HCT116 (cell line): ENCODE results near the gene FIBCD1. TPM values are rescaled to one million over a fixed set of nuclear protein-coding genes. Genes with fewer than 3 reads are reported as not detected.
"Not testable (repeated sequence)": the region's sequence is repeated elsewhere in the genome, so short reads cannot be mapped to it uniquely, and the experiment has no call there.

ENCODE experiments used
- ATAC-seq: fragments of 200-7000 bp; cut with Tn5 transposase; 2 replicates; pipeline ENCODE4 v1.9.1; 2020; ENCODE audit warnings: mild to moderate bottlenecking, moderate library complexity
- BruUV-seq: library from RNA; stranded (reverse); fragments of 400-500 nt; replicated peaks from 2 replicates; lab custom pipeline; 2021; lab: Mats Ljungman, UMichigan
- CTCF ChIA-PET: fragments of 300-600 bp; sonication (Branson Sonifier 250); formaldehyde crosslinking; loops from one replicate; lab custom pipeline; 2021; ENCODE audit warnings: antibody characterized with exemption; lab: Charles Lee
- POLR2A ChIA-PET: fragments of 300-600, 350-600 bp; sonication (Branson Sonifier 250); formaldehyde crosslinking; loops from one replicate; lab custom pipeline; 2021; ENCODE audit warnings: antibody characterized with exemption; lab: Charles Lee
- RAD21 ChIA-PET, 2 experiments: fragments of 300-600 bp; sonication (Branson Sonifier 250); formaldehyde crosslinking; loops; one replicate each; lab custom pipeline; 2023; ENCODE audit warnings: low total read pairs in 2 of 2; ENCODE audit not compliant: uncharacterized antibody in 2 of 2, unreplicated experiment in 2 of 2, low non-redundant PET in 1 of 2; lab: Charles Lee
- DNase-seq: peaks from one replicate; pipeline ENCODE4 v3.0.0-alpha.2; 2010; ENCODE audit warnings: low read depth, low spot score
- H2AFZ ChIP-seq: fragments of 200-600 bp; shearing (Covaris generic), sonication (generic); 2 replicates; pipeline ENCODE4 v1.6.1; 2017; ENCODE audit warnings: low read depth, mixed run types, mixed read lengths, antibody characterized with exemption, low read length; ENCODE audit not compliant: poor library complexity, severe bottlenecking
- H3K27ac ChIP-seq: 2 replicates; pipeline ENCODE4 v1.5.1; 2012; ENCODE audit warnings: low read depth, low read length
- H3K27me3 ChIP-seq: fragments of 200-600 bp; sonication (generic); 2 replicates; pipeline ENCODE4 v1.6.1; 2016; ENCODE audit warnings: mixed run types, low read length, mixed read lengths; ENCODE audit not compliant: insufficient read depth
- H3K36me3 ChIP-seq, 2 experiments: fragments of 200-500 bp in 1 of 2; fragments of 200-600 bp in 1 of 2; sonication (Bioruptor generic) in 1 of 2; sonication (generic) in 1 of 2; 2 replicates each; pipeline versions ENCODE4 v1.5.1 to v1.6.1; 2014 to 2016; ENCODE audit warnings: low read length in 2 of 2, inconsistent platforms in 1 of 2, mixed read lengths in 1 of 2, mixed run types in 1 of 2; ENCODE audit not compliant: insufficient read depth in 2 of 2, control insufficient read depth in 1 of 2
- H3K4me1 ChIP-seq, 2 experiments: fragments of 200-600 bp in 1 of 2; sonication (generic) in 1 of 2; 2 replicates each; pipeline versions ENCODE4 v1.5.1 to v1.6.1; 2012 to 2017; ENCODE audit warnings: low read length in 2 of 2, inconsistent platforms in 1 of 2, mild to moderate bottlenecking in 1 of 2, mixed read lengths in 1 of 2, mixed run types in 1 of 2, moderate library complexity in 1 of 2; ENCODE audit not compliant: insufficient read depth in 2 of 2, control insufficient read depth in 1 of 2
- H3K4me2 ChIP-seq: fragments of 200-600 bp; sonication (generic); 2 replicates; pipeline ENCODE4 v1.6.1; 2017; ENCODE audit warnings: mixed run types, low read length, mixed read lengths
- H3K4me3 ChIP-seq, 2 experiments: fragments of 200-600 bp in 1 of 2; sonication (generic) in 1 of 2; replicated peaks in 1 of 2; 2 replicates each; pipeline ENCODE4 v1.5.1; 2011 to 2016; ENCODE audit warnings: low read length in 2 of 2, control low read depth in 1 of 2, low read depth in 1 of 2, mild to moderate bottlenecking in 1 of 2, mixed read lengths in 1 of 2, mixed run types in 1 of 2
- H3K79me2 ChIP-seq: fragments of 200-600 bp; sonication (generic); 2 replicates; pipeline ENCODE4 v1.6.1; 2017; ENCODE audit warnings: mild to moderate bottlenecking, mixed run types, low read length, moderate library complexity, mixed read lengths; ENCODE audit not compliant: insufficient read depth
- H3K9ac ChIP-seq: fragments of 200-600 bp; sonication (generic); 2 replicates; pipeline ENCODE4 v1.6.1; 2016; ENCODE audit warnings: low read length, mixed read lengths
- H3K9me2 ChIP-seq: fragments of 200-600 bp; sonication (generic), shearing (Covaris generic); 2 replicates; pipeline ENCODE4 v1.6.1; 2017; ENCODE audit warnings: mixed run types, mild to moderate bottlenecking, moderate library complexity; ENCODE audit not compliant: insufficient read depth
- H3K9me3 ChIP-seq, 2 experiments: fragments of 200-500 bp in 1 of 2; fragments of 200-600 bp in 1 of 2; sonication (Bioruptor generic) in 1 of 2; sonication (generic) in 1 of 2; 2 replicates each; pipeline ENCODE4 v1.6.1; 2014 to 2017; ENCODE audit warnings: low read length in 2 of 2, mixed read lengths in 2 of 2, inconsistent platforms in 1 of 2, low read depth in 1 of 2, mild to moderate bottlenecking in 1 of 2, mixed run types in 1 of 2, moderate library complexity in 1 of 2; ENCODE audit not compliant: control insufficient read depth in 1 of 2, insufficient read depth in 1 of 2
- H4K20me1 ChIP-seq: fragments of 200-600 bp; sonication (generic), shearing (Covaris generic); 2 replicates; pipeline ENCODE4 v1.6.1; 2017; ENCODE audit warnings: mixed run types, mild to moderate bottlenecking, moderate library complexity; ENCODE audit not compliant: insufficient read depth
- EGR1 ChIP-seq: IDR thresholded peaks from 2 replicates; pipeline ENCODE4 v1.6.1; 2012; ENCODE audit warnings: low read depth
- ELF1 ChIP-seq: IDR thresholded peaks from 2 replicates; pipeline ENCODE4 v1.6.1; 2012; ENCODE audit warnings: low read depth, borderline replicate concordance
- EZH2 ChIP-seq: fragments of 200-600 bp; sonication (generic); IDR thresholded peaks from 2 replicates; pipeline ENCODE4 v1.6.1; 2017; ENCODE audit warnings: antibody characterized with exemption, mixed run types
- JUND ChIP-seq: IDR thresholded peaks from 2 replicates; pipeline ENCODE4 v1.6.1; 2012
- RAD21 ChIP-seq: IDR thresholded peaks from 2 replicates; pipeline ENCODE4 v1.6.1; 2012; ENCODE audit warnings: low read depth, mild to moderate bottlenecking
- SIN3A ChIP-seq: IDR thresholded peaks from 2 replicates; pipeline ENCODE4 v1.6.1; 2012; ENCODE audit warnings: low read depth
- TCF7L2 ChIP-seq: IDR thresholded peaks from 2 replicates; pipeline ENCODE4 v1.7.0; 2011; ENCODE audit warnings: borderline replicate concordance, inconsistent platforms; ENCODE audit not compliant: insufficient read depth, insufficient read length; ENCODE audit errors: extremely low read depth
- YY1 ChIP-seq: IDR thresholded peaks from 2 replicates; pipeline ENCODE4 v1.6.1; 2011; ENCODE audit warnings: low read length, low read depth, moderate library complexity, mild to moderate bottlenecking; ENCODE audit not compliant: insufficient replicate concordance; ENCODE audit errors: extremely low read depth
- intact Hi-C: fragments of 100-400 bp; cut with micrococcal nuclease; formaldehyde crosslinking; loops from 2 replicates; pipeline ENCODE4 v1.10.0; 2022
- total RNA-seq: library from RNA; stranded (reverse); gene quantifications from one replicate; pipeline ENCODE4 v1.2.1, GENCODE V29; 2021; ENCODE audit not compliant: unreplicated experiment
- TF ChIP-seq, protein P1 (sequence below), 3 experiments: fragments of 200-600 bp in 1 of 3; sonication (generic) in 1 of 3; IDR thresholded peaks in 2 of 3; conservative IDR thresholded peaks in 1 of 3; 2 replicates each; pipeline ENCODE4 v1.5.1; 2012 to 2017; ENCODE audit warnings: low read depth in 2 of 3, low read length in 2 of 3, antibody characterized with exemption in 1 of 3, borderline replicate concordance in 1 of 3, control low read depth in 1 of 3, mild to moderate bottlenecking in 1 of 3, mixed read lengths in 1 of 3, mixed run types in 1 of 3, moderate library complexity in 1 of 3; ENCODE audit not compliant: insufficient read depth in 1 of 3
- TF ChIP-seq, protein P2 (sequence below): IDR thresholded peaks from 2 replicates; pipeline ENCODE4 v1.6.1; 2012
- TF ChIP-seq, protein P3 (sequence below): IDR thresholded peaks from 2 replicates; pipeline ENCODE4 v1.6.1; 2011; ENCODE audit warnings: mild to moderate bottlenecking, low read length, moderate library complexity; ENCODE audit not compliant: insufficient replicate concordance; ENCODE audit errors: extremely low read depth

The FIBCD1 gene
- total RNA-seq, 1 experiment from 2014 or later, result 26.1 TPM

DNA sequence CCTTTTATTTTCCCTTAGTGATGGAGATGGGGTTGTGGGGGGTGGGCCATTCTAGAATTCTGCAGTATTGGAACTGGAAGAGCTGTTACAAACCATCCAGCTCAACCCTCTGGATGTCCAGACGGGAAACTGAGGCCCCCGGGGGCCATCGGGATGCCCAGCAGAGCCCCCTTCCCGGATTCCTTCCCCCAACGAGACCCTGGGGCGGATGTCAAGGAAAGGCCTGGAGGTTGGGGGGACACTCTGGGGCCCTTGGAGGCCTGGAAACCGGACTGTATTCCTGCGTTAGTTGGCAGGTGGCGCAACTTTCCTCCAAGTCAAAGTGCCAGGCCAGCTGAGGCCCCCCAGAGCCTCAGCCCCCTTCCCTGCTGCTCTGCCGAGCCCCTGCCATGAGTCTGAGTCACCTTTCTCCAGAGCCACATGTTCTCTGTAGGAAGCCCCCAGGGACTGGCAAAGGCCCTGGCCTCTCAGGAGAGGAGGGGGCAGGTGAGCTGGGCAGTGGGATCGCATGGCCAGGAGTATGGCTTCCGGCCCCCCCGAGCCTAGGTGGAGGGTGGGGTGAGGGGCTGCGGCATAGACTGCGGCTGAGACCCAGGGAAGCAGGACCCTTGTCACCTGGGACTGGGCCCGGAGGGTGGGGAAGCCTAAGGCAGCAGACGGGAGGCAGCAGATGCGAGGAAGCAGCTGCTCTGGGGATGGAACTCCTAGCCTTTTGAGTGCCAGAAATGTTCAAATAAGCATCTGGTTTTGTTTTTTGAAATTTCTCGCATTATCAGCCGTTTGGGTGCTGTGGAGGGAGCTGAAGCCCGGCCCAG lies 17.8 kb upstream of the FIBCD1 start (continued):
- TF ChIP-seq RAD21, result no peak

DNA sequence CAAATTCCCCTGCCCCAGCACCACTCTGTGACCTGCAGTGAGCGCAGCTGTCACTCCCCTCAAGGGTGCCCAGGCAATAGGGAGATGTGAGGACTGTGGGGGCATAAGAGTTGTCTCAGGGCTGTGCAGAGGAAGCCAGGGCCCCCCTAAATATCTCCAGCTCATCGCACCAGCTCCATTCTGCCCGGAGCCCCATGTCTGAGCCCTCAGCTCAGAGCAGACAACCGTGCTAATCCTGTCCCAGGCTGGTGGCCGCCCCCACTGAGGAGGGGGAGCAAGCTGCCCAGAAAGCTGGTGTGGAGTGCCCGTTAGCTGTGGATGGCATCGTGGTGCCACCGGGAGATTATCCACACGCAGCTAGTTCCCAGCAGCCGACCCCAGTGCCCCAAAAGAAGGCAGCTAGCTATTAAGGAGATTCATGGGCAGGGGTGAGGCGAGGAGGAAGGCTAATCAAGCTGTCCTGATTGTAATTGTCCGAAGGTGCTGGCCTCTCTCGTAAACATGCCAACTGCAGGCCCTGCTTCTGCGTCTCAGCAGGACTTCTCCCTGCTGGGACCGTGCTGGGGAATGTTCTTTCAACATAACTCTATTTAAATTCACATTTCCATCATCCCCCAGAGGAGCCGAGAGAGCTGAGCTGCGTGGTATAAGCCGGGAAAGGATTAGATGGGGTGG lies 17.0 kb upstream of the FIBCD1 start:
- H3K27me3 ChIP-seq, result peaks cover 5% of the 10 kb centered on the region; the same call in 1 of the 2 replicates
- H2AFZ ChIP-seq, result no peak overlapping the region
- RAD21 ChIA-PET, result no interaction called here
- H3K9ac ChIP-seq, result no peak overlapping the region
- no peaks in the 10 kb centered on the region for H4K20me1 ChIP-seq
- no peak overlapping the region for H3K4me2 ChIP-seq
- H3K27ac ChIP-seq, result no peak overlapping the region
- no peaks in the 10 kb centered on the region for H3K4me1 ChIP-seq
- no peak for DNase-seq
- POLR2A ChIA-PET, result no interaction called here
- no peaks in the 10 kb centered on the region for H3K79me2 ChIP-seq
- no peak for ATAC-seq
- intact Hi-C loops, result no loop called here
- H3K9me3 ChIP-seq, result peaks cover 0 to 5% of the 10 kb centered on the region in 2 experiments; a peak in 1 of 4 replicates
- TF ChIP-seq JUND (no peak), YY1 (no peak), TCF7L2 (no peak), ELF1 (no peak), EZH2 (no peak), EGR1 (no peak), SIN3A (no peak)
- TF ChIP-seq, protein P1, sequence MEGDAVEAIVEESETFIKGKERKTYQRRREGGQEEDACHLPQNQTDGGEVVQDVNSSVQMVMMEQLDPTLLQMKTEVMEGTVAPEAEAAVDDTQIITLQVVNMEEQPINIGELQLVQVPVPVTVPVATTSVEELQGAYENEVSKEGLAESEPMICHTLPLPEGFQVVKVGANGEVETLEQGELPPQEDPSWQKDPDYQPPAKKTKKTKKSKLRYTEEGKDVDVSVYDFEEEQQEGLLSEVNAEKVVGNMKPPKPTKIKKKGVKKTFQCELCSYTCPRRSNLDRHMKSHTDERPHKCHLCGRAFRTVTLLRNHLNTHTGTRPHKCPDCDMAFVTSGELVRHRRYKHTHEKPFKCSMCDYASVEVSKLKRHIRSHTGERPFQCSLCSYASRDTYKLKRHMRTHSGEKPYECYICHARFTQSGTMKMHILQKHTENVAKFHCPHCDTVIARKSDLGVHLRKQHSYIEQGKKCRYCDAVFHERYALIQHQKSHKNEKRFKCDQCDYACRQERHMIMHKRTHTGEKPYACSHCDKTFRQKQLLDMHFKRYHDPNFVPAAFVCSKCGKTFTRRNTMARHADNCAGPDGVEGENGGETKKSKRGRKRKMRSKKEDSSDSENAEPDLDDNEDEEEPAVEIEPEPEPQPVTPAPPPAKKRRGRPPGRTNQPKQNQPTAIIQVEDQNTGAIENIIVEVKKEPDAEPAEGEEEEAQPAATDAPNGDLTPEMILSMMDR (IDR thresholded peaks at IDR 0.05 in 2 of 3, conservative IDR thresholded peaks at IDR 0.05 in 1 of 3; ENCODE audit: borderline replicate concordance in 1 of 3, insufficient read depth in 1 of 3, low read depth in 2 of 3, low read length in 2 of 3), result no peak
- TF ChIP-seq, protein P2, sequence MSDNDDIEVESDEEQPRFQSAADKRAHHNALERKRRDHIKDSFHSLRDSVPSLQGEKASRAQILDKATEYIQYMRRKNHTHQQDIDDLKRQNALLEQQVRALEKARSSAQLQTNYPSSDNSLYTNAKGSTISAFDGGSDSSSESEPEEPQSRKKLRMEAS, result no peak
- TF ChIP-seq, protein P3, sequence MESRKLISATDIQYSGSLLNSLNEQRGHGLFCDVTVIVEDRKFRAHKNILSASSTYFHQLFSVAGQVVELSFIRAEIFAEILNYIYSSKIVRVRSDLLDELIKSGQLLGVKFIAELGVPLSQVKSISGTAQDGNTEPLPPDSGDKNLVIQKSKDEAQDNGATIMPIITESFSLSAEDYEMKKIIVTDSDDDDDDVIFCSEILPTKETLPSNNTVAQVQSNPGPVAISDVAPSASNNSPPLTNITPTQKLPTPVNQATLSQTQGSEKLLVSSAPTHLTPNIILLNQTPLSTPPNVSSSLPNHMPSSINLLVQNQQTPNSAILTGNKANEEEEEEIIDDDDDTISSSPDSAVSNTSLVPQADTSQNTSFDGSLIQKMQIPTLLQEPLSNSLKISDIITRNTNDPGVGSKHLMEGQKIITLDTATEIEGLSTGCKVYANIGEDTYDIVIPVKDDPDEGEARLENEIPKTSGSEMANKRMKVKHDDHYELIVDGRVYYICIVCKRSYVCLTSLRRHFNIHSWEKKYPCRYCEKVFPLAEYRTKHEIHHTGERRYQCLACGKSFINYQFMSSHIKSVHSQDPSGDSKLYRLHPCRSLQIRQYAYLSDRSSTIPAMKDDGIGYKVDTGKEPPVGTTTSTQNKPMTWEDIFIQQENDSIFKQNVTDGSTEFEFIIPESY, result no peak
- H3K9me2 ChIP-seq, result no peaks in the 10 kb centered on the region
- CTCF ChIA-PET, result no interaction called here
- BruUV-seq, result no TSS peak
- H3K36me3 ChIP-seq, result no peaks in the 10 kb centered on the region
- no peak overlapping the region for H3K4me3 ChIP-seq

DNA sequence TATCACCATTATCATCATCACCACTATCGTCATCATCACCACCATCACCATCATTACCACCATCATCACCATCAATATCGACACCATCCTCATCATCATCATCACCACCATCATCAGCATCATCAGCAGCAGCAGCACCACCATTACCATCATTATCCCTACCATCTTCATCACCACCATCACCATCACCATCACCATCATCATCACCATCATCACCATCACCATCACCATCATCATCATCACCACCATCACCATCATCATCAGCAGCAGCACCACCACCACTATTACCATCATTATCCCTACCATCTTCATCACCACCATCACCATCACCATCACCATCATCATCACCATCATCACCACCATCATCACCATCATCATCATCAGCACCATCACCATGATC lies 15.9 kb upstream of the FIBCD1 start:
- H3K9me3 ChIP-seq, H3K4me1 ChIP-seq, H2AFZ ChIP-seq, H3K4me3 ChIP-seq, H3K27me3 ChIP-seq, POLR2A ChIA-PET, H3K27ac ChIP-seq, H3K4me2 ChIP-seq, CTCF ChIA-PET, H3K9me2 ChIP-seq, ATAC-seq, H3K9ac ChIP-seq, H4K20me1 ChIP-seq, intact Hi-C loops, DNase-seq, H3K36me3 ChIP-seq, H3K79me2 ChIP-seq, RAD21 ChIA-PET, BruUV-seq: not testable (repeated sequence)
